Neural cell (in vitro differentiated cells): ENCODE data around the gene IL22RA2. TPM values are rescaled to one million over a fixed set of nuclear protein-coding genes. Genes with fewer than 3 reads are reported as not detected.

ENCODE experiments used
- H2AFZ ChIP-seq: fragments of 200-600, 300-800 bp; sonication (generic), shearing (Covaris generic); 2 replicates; pipeline ENCODE4 v1.6.0; 2014; ENCODE audit warnings: low read depth, mild to moderate bottlenecking, antibody characterized with exemption, low read length, moderate library complexity
- H3F3A ChIP-seq: fragments of 200-600 bp; shearing (Covaris generic); 2 replicates; pipeline ENCODE4 v1.6.1; 2016; ENCODE audit warnings: mild to moderate bottlenecking, moderate library complexity, mixed read lengths, antibody characterized with exemption, low read length; ENCODE audit not compliant: insufficient read depth, poor library complexity, severe bottlenecking
- H3K27ac ChIP-seq: fragments of 200-600, 300-800 bp; sonication (generic), shearing (Covaris generic); 2 replicates; pipeline ENCODE4 v1.5.1; 2014; ENCODE audit warnings: mild to moderate bottlenecking, low read length, moderate library complexity
- H3K27me3 ChIP-seq: fragments of 300-800, 200-600 bp; sonication (generic), shearing (Covaris generic); 2 replicates; pipeline ENCODE4 v1.6.0; 2014; ENCODE audit warnings: mild to moderate bottlenecking, low read depth, low read length, moderate library complexity; ENCODE audit not compliant: insufficient read depth
- H3K36me3 ChIP-seq: fragments of 300-800, 200-600 bp; sonication (generic), shearing (Covaris generic); 2 replicates; pipeline ENCODE4 v1.5.1; 2014; ENCODE audit warnings: mild to moderate bottlenecking, antibody characterized with exemption, low read length, moderate library complexity; ENCODE audit not compliant: insufficient read depth
- H3K4me2 ChIP-seq: fragments of 300-800, 200-600 bp; sonication (generic), shearing (Covaris generic); 2 replicates; pipeline ENCODE4 v1.6.0; 2014; ENCODE audit warnings: mild to moderate bottlenecking, low read length
- H3K4me3 ChIP-seq: fragments of 300-800, 200-600 bp; sonication (generic), shearing (Covaris generic); 2 replicates; pipeline ENCODE4 v1.5.1; 2014; ENCODE audit warnings: mild to moderate bottlenecking, low read length, moderate library complexity
- H3K79me2 ChIP-seq: fragments of 200-600 bp; shearing (Covaris generic); replicated peaks from 2 replicates; pipeline ENCODE4 v1.6.0; 2014; ENCODE audit warnings: mild to moderate bottlenecking, low read length, moderate library complexity; ENCODE audit not compliant: insufficient read depth
- H3K9ac ChIP-seq: fragments of 300-800, 200-600 bp; sonication (generic), shearing (Covaris generic); 2 replicates; pipeline ENCODE4 v1.6.1; 2016; ENCODE audit warnings: mild to moderate bottlenecking, low read length, mixed read lengths
- H3K9me2 ChIP-seq: fragments of 200-600 bp; shearing (Covaris generic); 2 replicates; pipeline ENCODE4 v1.6.1; 2016; ENCODE audit warnings: mild to moderate bottlenecking, low read length, mixed read lengths; ENCODE audit not compliant: insufficient read depth
- H3K9me3 ChIP-seq: fragments of 200-600, 300-800 bp; sonication (generic), shearing (Covaris generic); 2 replicates; pipeline ENCODE4 v1.6.1; 2016; ENCODE audit warnings: mild to moderate bottlenecking, mixed run types, low read length, moderate library complexity, mixed read lengths
- H4K20me1 ChIP-seq: fragments of 200-600 bp; shearing (Covaris generic); 2 replicates; pipeline ENCODE4 v1.6.1; 2016; ENCODE audit warnings: mild to moderate bottlenecking, mixed run types; ENCODE audit not compliant: insufficient read depth
- CTCF ChIP-seq: fragments of 450-650 bp; IDR thresholded peaks from 2 replicates; pipeline ENCODE4 v1.5.1; 2014; ENCODE audit warnings: antibody characterized with exemption, mild to moderate bottlenecking, moderate library complexity; ENCODE audit not compliant: poor library complexity, severe bottlenecking
- EP300 ChIP-seq: fragments of 450-650 bp; conservative IDR thresholded peaks from 2 replicates; pipeline ENCODE4 v1.6.1; 2014; ENCODE audit warnings: antibody characterized with exemption, mild to moderate bottlenecking, moderate library complexity; ENCODE audit not compliant: poor library complexity, severe bottlenecking
- EZH2 ChIP-seq: fragments of 200-600, 300-800 bp; shearing (Covaris generic), sonication (generic); IDR thresholded peaks from 2 replicates; pipeline ENCODE4 v1.6.1; 2014; ENCODE audit warnings: antibody characterized with exemption, low read length, borderline replicate concordance, mild to moderate bottlenecking; ENCODE audit not compliant: insufficient read depth, poor library complexity, severe bottlenecking
- MXI1 ChIP-seq: fragments of 450-650 bp; conservative IDR thresholded peaks from 2 replicates; pipeline ENCODE4 v1.6.1; 2014; ENCODE audit warnings: antibody characterized with exemption, mild to moderate bottlenecking; ENCODE audit not compliant: poor library complexity, severe bottlenecking
- POLR2AphosphoS5 ChIP-seq: IDR thresholded peaks from 2 replicates; pipeline ENCODE4 v1.6.1; 2012
- RAD21 ChIP-seq: fragments of 450-650 bp; conservative IDR thresholded peaks from 2 replicates; pipeline ENCODE4 v1.6.1; 2014; ENCODE audit warnings: antibody characterized with exemption, mild to moderate bottlenecking, moderate library complexity
- REST ChIP-seq: IDR thresholded peaks from 2 replicates; pipeline ENCODE4 v1.6.1; 2012; ENCODE audit warnings: borderline replicate concordance
- SMC3 ChIP-seq: fragments of 450-650 bp; conservative IDR thresholded peaks from 2 replicates; pipeline ENCODE4 v1.6.1; 2014; ENCODE audit warnings: antibody characterized with exemption, mild to moderate bottlenecking, moderate library complexity; ENCODE audit not compliant: poor library complexity
- TAF1 ChIP-seq: IDR thresholded peaks from 2 replicates; pipeline ENCODE4 v1.6.1; 2012; ENCODE audit warnings: low read depth
- polyA plus RNA-seq: library from polyadenylated mRNA; depleted of rRNA; stranded (reverse); fragments of >200 nt; gene quantifications from 2 replicates; pipeline ENCODE4 v1.2.3, GENCODE V29; 2014

IL22RA2 gene
- polyA plus RNA-seq, 1 donor from 2014 or later: not detected

DNA sequence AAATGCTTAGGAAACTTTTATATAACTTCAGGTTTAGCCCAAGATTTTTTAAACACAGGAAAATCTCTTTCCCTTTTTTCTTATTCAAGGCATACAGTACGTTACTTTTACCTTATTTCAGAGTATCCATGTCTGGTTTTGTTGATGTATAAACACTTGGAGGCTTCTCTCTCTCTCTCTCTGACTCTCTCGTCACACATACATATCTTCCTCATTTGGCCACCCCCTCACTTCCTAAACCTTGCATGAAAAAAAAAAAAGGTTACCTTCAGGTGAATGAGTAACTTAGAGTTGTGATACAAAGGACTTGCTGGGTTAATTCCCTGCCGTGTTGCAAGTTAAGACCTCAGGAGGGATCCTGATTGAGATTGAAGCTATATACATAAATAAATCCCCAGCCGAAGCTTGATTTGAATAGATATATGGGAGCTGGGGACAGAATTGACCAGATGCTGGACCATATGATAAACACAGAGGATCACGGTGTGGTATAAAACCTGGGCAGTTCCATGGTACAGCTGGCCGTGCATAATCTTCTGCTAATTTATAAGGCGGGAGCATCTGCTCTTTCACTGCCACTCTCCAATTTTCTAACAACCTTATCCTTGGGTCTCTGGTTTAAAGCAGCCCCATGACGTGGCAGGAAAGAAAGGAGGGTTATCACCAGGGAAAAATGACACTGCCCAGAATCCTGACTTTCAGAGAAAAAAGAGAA, 73.6 kb downstream of the IL22RA2 start:
- Histone ChIP-seq H3F3A (no peaks in the 10 kb centered on the region), H3K9ac (no peak overlapping the region), H3K9me2 (no peaks in the 10 kb centered on the region), H3K9me3 (no peaks in the 10 kb centered on the region), H4K20me1 (no peaks in the 10 kb centered on the region), H2AFZ (no peak overlapping the region), H3K4me2 (no peak overlapping the region), H3K36me3 (no peaks in the 10 kb centered on the region), H3K79me2 (no peaks in the 10 kb centered on the region), H3K27me3 (no peaks in the 10 kb centered on the region), H3K27ac (no peak overlapping the region), H3K4me3 (no peak overlapping the region)
- TF ChIP-seq POLR2AphosphoS5 (no peak), TAF1 (no peak), MXI1 (no peak), EP300 (no peak), EZH2 (no peak), REST (no peak), SMC3 (no peak), RAD21 (no peak), CTCF (no peak)

GRCh38 chr6:137097526-137097925, 75.9 kb downstream of the IL22RA2 start:
- Histone ChIP-seq H3K27me3 (no peaks in the 10 kb centered on the region), H3K79me2 (no peaks in the 10 kb centered on the region), H3K36me3 (no peaks in the 10 kb centered on the region), H3K4me3 (no peak overlapping the region), H2AFZ (no peak overlapping the region), H3K9ac (no peak overlapping the region), H4K20me1 (no peaks in the 10 kb centered on the region), H3K9me2 (no peaks in the 10 kb centered on the region), H3K9me3 (no peaks in the 10 kb centered on the region), H3K4me2 (no peak overlapping the region), H3K27ac (no peak overlapping the region), H3F3A (no peaks in the 10 kb centered on the region)
- TF ChIP-seq RAD21 (no peak), MXI1 (no peak), TAF1 (no peak), REST (no peak), CTCF (no peak), POLR2AphosphoS5 (no peak), EZH2 (no peak), EP300 (no peak), SMC3 (no peak)
